Activated naive CD4-positive, alpha-beta T cell (primary cell): ENCODE data around the gene SELENOS.
A peak's percentile ranks its signal among the peaks of the same experiment; 100 is the strongest.

Experiments used
- DNase-seq, 4 experiments: peaks; one replicate each; lab custom pipeline; 2025; lab: John Stamatoyannopoulos, UW

Gene SELENOS, protein sequence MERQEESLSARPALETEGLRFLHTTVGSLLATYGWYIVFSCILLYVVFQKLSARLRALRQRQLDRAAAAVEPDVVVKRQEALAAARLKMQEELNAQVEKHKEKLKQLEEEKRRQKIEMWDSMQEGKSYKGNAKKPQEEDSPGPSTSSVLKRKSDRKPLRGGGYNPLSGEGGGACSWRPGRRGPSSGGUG

GRCh38 chr15:101277038-101277822, at the start of gene SELENOS:
SELENOS (minus strand) TSS chr15:101277485; CDS start chr15:101277417, 68 bp downstream.
- DNase-seq, result peak; percentile 54 to 86 (median 69)

DNA sequence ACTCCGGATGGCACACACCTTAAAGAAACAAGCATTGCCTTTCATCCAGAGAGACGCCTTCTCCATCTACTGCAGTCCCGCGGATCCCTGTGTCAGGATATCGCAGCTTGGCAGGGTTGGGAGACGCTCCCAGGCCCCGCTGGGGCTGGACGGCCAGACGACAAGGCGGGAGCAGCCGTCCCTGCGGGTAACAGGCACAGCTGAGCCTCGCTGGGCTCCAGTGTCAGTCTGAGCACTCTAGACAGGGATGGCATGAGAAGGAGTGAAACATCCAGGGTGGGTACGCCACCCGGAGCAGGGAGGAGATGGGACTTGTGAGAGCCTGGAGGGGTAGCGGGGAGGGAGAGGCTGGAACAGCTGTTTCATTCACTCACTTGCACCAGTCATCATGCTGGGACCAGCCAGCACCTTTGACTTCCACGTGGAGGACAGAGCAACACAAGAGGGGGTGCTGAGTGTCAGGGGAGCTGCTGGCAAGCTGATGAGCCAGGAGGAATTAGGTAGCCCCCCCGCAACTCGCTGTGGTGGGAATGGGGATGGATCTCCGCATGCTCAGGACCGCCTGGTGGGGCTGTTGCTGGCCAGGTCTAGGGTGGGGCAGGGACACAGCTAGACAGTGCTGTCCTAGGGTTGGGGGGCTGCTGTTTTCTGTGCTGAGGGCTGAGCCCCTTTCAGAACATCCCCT, 49.3 kb upstream of the SELENOS start:
- DNase-seq, result no peak

DNA sequence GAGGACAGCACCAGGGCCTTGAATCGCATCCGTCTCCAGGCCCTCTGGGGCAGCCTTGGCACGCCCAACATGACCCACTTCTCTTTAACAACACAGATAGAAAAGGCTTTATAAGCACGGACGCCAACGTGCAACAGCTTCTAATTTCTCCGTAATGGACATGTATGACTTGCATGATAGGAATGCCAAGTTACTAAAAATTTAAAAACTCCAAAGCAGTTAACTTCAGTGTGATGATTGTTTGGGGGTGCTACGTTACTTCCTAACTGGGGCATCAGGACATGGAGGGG, 48.7 kb upstream of the SELENOS start:
- DNase-seq, result no peak

DNA sequence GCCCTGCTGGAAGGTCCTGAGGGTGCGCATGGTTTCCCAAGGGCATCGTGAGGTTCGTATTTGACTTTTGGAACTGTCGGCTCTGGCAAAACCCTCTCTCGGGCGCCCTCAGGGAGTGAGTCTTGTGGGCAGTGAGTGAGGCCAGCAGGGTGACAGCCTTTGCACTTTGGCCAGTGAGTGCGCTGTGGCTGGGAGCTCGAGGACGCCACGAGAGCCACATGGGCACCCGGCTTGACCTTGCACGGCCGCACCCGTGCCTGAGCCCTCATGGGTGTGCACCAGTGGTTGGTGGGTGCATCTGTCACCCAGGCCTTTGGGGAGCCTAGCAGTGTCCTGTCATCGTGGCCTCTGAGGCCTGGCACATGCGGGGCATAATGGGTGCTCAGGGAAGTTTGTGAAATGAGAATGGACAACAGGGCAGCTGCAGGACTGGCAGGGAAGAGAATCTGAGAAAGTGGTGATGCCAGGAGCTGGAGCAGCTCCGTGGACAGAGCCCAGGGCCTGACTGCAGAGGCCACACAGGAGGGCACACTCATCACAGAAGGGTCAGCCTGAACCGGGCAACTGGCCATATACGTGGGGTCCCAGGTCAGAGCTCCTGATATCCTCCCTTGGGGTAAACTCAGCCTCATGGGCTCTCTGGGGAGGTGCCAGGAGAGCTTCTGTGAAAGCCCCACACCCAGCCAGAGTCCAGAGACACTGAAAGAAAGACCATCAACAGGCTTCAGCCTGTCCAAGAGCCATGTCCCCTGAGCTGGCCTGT, 48.2 kb upstream of the SELENOS start:
- DNase-seq, result no peak

DNA sequence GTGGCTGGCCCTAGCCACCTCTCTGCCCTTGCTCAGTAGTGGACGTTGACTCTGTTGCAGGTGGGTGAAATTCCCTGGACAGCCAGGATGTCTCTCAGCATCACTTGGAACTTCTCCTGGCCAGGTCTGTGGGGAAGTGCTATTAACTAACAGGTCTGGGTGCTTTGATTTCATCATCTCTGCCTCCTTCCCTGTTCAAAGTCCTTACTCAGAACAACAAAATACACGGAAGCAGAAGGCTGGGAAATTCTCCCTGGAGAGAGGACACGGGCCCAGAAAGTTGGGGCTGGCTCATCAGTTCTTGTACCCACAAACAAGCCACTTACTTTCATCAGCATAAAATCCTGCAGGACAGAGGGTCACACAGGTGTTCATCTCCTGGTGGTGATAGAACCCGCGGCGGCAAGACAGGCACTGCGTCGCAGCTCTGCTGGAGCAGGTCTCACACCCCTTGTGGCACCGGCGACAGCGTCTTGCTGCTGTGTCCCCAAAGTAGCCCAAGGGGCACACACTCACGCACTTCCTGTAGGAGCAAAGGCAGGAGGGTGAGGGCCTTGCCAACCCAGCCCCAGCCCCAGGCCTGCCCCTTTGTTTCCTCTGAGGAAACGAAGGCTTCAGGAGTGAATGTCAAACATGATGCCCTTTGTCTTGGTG, 47.4 kb upstream of the SELENOS start:
- no peak for DNase-seq

GRCh38 chr15:101323793-101324523, 46.7 kb upstream of the SELENOS start:
- no peak for DNase-seq

- DNase-seq, result no peak
Measured at GRCh38 chr15:101322854-101323477, 45.7 kb upstream of the SELENOS start.

GRCh38 chr15:101322016-101322695, 44.9 kb upstream of the SELENOS start:
- DNase-seq, result no peak

- DNase-seq, result peak in 2 of 4 experiments; percentile 27 to 34
Measured at GRCh38 chr15:101320501-101321052, 43.3 kb upstream of the SELENOS start.

DNA sequence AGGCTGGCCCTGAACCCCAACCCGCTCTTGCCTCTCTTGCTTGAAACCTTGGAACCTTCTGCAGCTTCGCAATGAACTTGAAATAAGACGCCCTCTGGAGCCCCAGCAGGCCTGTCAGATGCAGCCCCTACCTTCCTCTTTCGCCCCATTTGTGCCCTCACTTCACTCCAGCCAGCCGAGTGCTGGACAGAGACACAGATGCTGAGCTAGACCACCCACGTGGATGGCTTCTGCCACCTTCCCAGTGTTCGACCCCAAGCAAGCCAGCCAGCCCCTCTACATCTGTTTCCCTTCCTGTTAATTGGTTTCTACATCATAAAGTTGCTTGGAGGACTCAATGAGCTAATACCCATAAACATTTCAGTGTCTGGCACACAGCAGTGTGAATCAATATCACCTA, 41.6 kb upstream of the SELENOS start:
- DNase-seq, result no peak

DNA sequence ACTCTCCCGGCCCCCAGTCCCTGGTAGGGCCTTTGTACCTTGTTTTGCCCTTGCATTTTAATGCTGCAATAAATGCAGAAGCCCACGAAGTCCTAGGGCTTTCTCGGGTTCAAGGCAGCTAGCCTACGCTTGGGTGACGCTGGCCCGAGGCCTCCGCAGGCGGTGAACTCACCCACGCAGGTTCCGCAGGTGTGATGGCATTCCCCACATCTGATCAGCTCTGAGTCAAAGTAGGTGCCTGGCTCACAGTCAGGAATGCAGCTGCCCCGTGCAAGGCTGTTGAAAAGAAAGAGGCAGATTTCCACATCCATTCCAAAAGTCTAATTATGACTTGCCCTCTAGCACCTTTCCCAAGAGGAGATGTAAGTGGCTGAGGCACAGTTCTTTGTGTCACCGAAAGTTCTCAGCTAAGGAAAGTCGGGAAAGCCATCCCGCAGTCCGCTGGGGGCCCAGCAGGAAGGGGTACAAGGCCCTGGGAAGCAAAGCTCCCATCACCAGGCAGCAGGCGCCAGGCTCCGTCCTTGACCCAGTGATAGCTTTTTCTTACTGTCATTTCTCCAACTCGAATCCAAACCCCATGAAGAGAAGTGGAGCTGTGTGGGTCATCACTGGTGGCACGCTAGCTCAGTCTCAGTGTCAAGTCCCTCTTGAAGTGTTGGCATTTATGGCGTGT, 41.0 kb upstream of the SELENOS start:
- no peak for DNase-seq

- no peak for DNase-seq
Measured at GRCh38 chr15:101317336-101317872, 40.1 kb upstream of the SELENOS start.

GRCh38 chr15:101316529-101316928, 39.2 kb upstream of the SELENOS start:
- DNase-seq, result no peak

GRCh38 chr15:101315736-101316135, 38.5 kb upstream of the SELENOS start:
- DNase-seq, result no peak

- DNase-seq, result no peak
Measured at GRCh38 chr15:101314336-101315125, 37.2 kb upstream of the SELENOS start.

GRCh38 chr15:101313041-101313761, 35.9 kb upstream of the SELENOS start:
- no peak for DNase-seq

GRCh38 chr15:101310508-101310907, 33.2 kb upstream of the SELENOS start:
- no peak for DNase-seq

DNA sequence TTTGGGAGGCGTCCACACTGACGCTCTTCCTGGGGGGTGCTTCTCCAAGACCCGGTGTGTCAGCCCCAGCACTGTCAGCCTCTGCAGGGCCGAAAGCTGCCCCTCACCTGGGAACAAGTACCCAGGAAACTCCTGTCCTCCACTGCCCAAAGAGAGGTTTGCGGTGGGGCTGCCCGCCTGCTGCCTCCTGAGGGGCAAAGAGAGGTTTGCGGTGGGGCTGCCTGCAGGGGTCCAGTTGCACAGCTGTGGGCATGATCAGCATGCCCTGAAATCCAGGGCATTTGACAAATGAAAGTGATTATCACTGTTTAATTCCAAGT, 32.8 kb upstream of the SELENOS start:
- no peak for DNase-seq
